ACC112 (cell line): Measurements from ENCODE around the gene MTAP.

Source experiments
- H2AFZ ChIP-seq: fragments of 200-600 bp; sonication (generic); one replicate; pipeline ENCODE4 v1.6.0; 2017; ENCODE audit warnings: antibody characterized with exemption, low read length; ENCODE audit not compliant: unreplicated experiment
- H3K27ac ChIP-seq: fragments of 200-600 bp; sonication (generic); 2 replicates; pipeline ENCODE4 v1.5.1; 2014; ENCODE audit warnings: low read depth, mild to moderate bottlenecking, antibody characterized with exemption, low read length, moderate library complexity
- H3K27me3 ChIP-seq: fragments of 200-600 bp; sonication (generic); 2 replicates; pipeline ENCODE4 v1.6.1; 2014; ENCODE audit warnings: mild to moderate bottlenecking, antibody characterized with exemption, low read length, moderate library complexity, mixed read lengths; ENCODE audit not compliant: insufficient read depth
- H3K36me3 ChIP-seq: fragments of 200-600 bp; sonication (generic); 2 replicates; pipeline ENCODE4 v1.6.1; 2016; ENCODE audit warnings: mild to moderate bottlenecking, antibody characterized with exemption, low read length, moderate library complexity, mixed read lengths; ENCODE audit not compliant: insufficient read depth
- H3K4me1 ChIP-seq: fragments of 200-600 bp; sonication (generic); one replicate; pipeline ENCODE4 v1.6.1; 2016; ENCODE audit warnings: low read length, mixed read lengths; ENCODE audit not compliant: insufficient read depth, unreplicated experiment, control insufficient read depth
- H3K4me3 ChIP-seq: fragments of 200-600 bp; sonication (generic); 2 replicates; pipeline ENCODE4 v1.5.1; 2014; ENCODE audit warnings: mild to moderate bottlenecking, low read depth, low read length
- H3K79me2 ChIP-seq: fragments of 200-600 bp; sonication (generic); one replicate; pipeline ENCODE4 v1.6.0; 2016; ENCODE audit warnings: low read length; ENCODE audit not compliant: control insufficient read depth, unreplicated experiment, insufficient read depth

Gene MTAP

GRCh38 chr9:21815643-21816042, 13.2 kb downstream of the MTAP start:
- peaks cover 42% of the 10 kb centered on the region for H3K4me1 ChIP-seq
- H3K36me3 ChIP-seq, result peaks cover 34% of the 10 kb centered on the region
- H3K79me2 ChIP-seq, result peaks cover 64% of the 10 kb centered on the region
- H3K27ac ChIP-seq, result no peak overlapping the region
- H3K4me3 ChIP-seq, result no peak overlapping the region
- no peaks in the 10 kb centered on the region for H3K27me3 ChIP-seq
- H2AFZ ChIP-seq, result no peak overlapping the region

GRCh38 chr9:21817176-21817575, 14.7 kb downstream of the MTAP start:
- Histone ChIP-seq H3K27ac (peak overlapping the region; percentile 29; the same call in 1 of the 2 replicates), H3K27me3 (no peaks in the 10 kb centered on the region), H3K4me3 (no peak overlapping the region), H2AFZ (no peak overlapping the region), H3K4me1 (peaks cover 27% of the 10 kb centered on the region), H3K79me2 (peaks cover 49% of the 10 kb centered on the region), H3K36me3 (peaks cover 31% of the 10 kb centered on the region)

GRCh38 chr9:21825637-21826036, 23.2 kb downstream of the MTAP start:
- Histone ChIP-seq H3K36me3 (peaks cover 12% of the 10 kb centered on the region; the same call in 1 of the 2 replicates), H3K79me2 (peaks cover 16% of the 10 kb centered on the region)

GRCh38 chr9:21828853-21829410, 26.5 kb downstream of the MTAP start:
- H3K27ac ChIP-seq, result no peak overlapping the region; the same call in 1 of the 2 replicates
- no peaks in the 10 kb centered on the region for H3K27me3 ChIP-seq
- no peak overlapping the region for H3K4me3 ChIP-seq
- peaks cover 29% of the 10 kb centered on the region for H3K4me1 ChIP-seq
- peaks cover 26% of the 10 kb centered on the region; the same call in 1 of the 2 replicates for H3K36me3 ChIP-seq
- peaks cover 35% of the 10 kb centered on the region for H3K79me2 ChIP-seq
- no peak overlapping the region for H2AFZ ChIP-seq

More at GRCh38 chr9:21825637-21826036, 23.2 kb downstream of the MTAP start:
- no peaks in the 10 kb centered on the region for H3K27me3 ChIP-seq
- H3K4me3 ChIP-seq, result no peak overlapping the region
- no peak overlapping the region for H3K27ac ChIP-seq
- H3K4me1 ChIP-seq, result peaks cover 4% of the 10 kb centered on the region
- H2AFZ ChIP-seq, result no peak overlapping the region

- Histone ChIP-seq H3K4me1 (peaks cover 40% of the 10 kb centered on the region), H3K27me3 (no peaks in the 10 kb centered on the region), H2AFZ (no peak overlapping the region), H3K36me3 (peaks cover 31% of the 10 kb centered on the region), H3K27ac (peak overlapping the region; percentile 92), H3K79me2 (peaks cover 39% of the 10 kb centered on the region), H3K4me3 (no peak overlapping the region)
Measured at GRCh38 chr9:21830589-21830988, 28.2 kb downstream of the MTAP start.

GRCh38 chr9:21831841-21832509, 29.5 kb downstream of the MTAP start:
- peaks cover 51% of the 10 kb centered on the region for H3K4me1 ChIP-seq
- H3K36me3 ChIP-seq, result peaks cover 32% of the 10 kb centered on the region
- no peaks in the 10 kb centered on the region for H3K27me3 ChIP-seq
- no peak overlapping the region for H2AFZ ChIP-seq
- peak overlapping the region; percentile 2; the same call in 1 of the 2 replicates for H3K4me3 ChIP-seq
- H3K79me2 ChIP-seq, result peaks cover 34% of the 10 kb centered on the region
- H3K27ac ChIP-seq, result peak overlapping the region; percentile 92

- peaks cover 42% of the 10 kb centered on the region for H3K36me3 ChIP-seq
- no peak overlapping the region for H2AFZ ChIP-seq
- no peak overlapping the region for H3K4me3 ChIP-seq
- H3K27me3 ChIP-seq, result no peaks in the 10 kb centered on the region
- peak overlapping the region; percentile 92 for H3K27ac ChIP-seq
- H3K4me1 ChIP-seq, result peaks cover 63% of the 10 kb centered on the region
- peaks cover 44% of the 10 kb centered on the region for H3K79me2 ChIP-seq
Measured at GRCh38 chr9:21833090-21833801, 30.8 kb downstream of the MTAP start.

GRCh38 chr9:21835121-21835520, 32.7 kb downstream of the MTAP start:
- peaks cover 53% of the 10 kb centered on the region for H3K36me3 ChIP-seq
- H3K4me1 ChIP-seq, result peaks cover 63% of the 10 kb centered on the region

GRCh38 chr9:21836437-21837161, 34.2 kb downstream of the MTAP start:
- Histone ChIP-seq H3K4me1 (peaks cover 49% of the 10 kb centered on the region), H3K27ac (peak overlapping the region; percentile 92), H3K27me3 (no peaks in the 10 kb centered on the region), H3K36me3 (peaks cover 64% of the 10 kb centered on the region), H2AFZ (no peak overlapping the region), H3K4me3 (peak overlapping the region; percentile 42), H3K79me2 (peaks cover 48% of the 10 kb centered on the region)

More at GRCh38 chr9:21835121-21835520, 32.7 kb downstream of the MTAP start:
- Histone ChIP-seq H3K79me2 (peaks cover 48% of the 10 kb centered on the region), H3K27me3 (no peaks in the 10 kb centered on the region), H3K4me3 (no peak overlapping the region), H2AFZ (no peak overlapping the region), H3K27ac (peak overlapping the region; percentile 92)

- H3K79me2 ChIP-seq, result peaks cover 46% of the 10 kb centered on the region
- H3K36me3 ChIP-seq, result peaks cover 71% of the 10 kb centered on the region
- H3K4me3 ChIP-seq, result no peak overlapping the region
- H3K27me3 ChIP-seq, result no peaks in the 10 kb centered on the region
- H2AFZ ChIP-seq, result no peak overlapping the region
- H3K27ac ChIP-seq, result peak overlapping the region; percentile 92
- peaks cover 43% of the 10 kb centered on the region for H3K4me1 ChIP-seq
Measured at GRCh38 chr9:21837501-21837900, 35.1 kb downstream of the MTAP start.
